ENCODE results near the gene SHH.

- TF ChIP-seq CTCF (IDR thresholded peaks at IDR 0.05; ENCODE audit: insufficient read depth, low read length, poor library complexity, severe bottlenecking): no peak
- TF ChIP-seq EZH2phosphoT487 (conservative IDR thresholded peaks at IDR 0.05; ENCODE audit: low read length): no peak
Observed at GRCh38 chr7:155789001-155789725, 23.1 kb downstream of the SHH start.
